Fibroblast of pulmonary artery (primary cell): ENCODE measurements around the gene EPB42.

Experiments used
- DNase-seq: peaks from one replicate; pipeline ENCODE4 v3.0.0-alpha.2; 2010; ENCODE audit warnings: low read depth
- H3K4me3 ChIP-seq: replicated peaks from 2 replicates; pipeline ENCODE4 v1.5.1; 2011; ENCODE audit warnings: low read depth, mild to moderate bottlenecking, control low read depth, low read length, moderate library complexity
- TF ChIP-seq, protein P1 (sequence below): IDR thresholded peaks from 2 replicates; pipeline ENCODE4 v1.5.1; 2011; ENCODE audit warnings: mild to moderate bottlenecking, control low read depth, low read length, inconsistent platforms; ENCODE audit errors: missing control alignments

Gene EPB42

DNA sequence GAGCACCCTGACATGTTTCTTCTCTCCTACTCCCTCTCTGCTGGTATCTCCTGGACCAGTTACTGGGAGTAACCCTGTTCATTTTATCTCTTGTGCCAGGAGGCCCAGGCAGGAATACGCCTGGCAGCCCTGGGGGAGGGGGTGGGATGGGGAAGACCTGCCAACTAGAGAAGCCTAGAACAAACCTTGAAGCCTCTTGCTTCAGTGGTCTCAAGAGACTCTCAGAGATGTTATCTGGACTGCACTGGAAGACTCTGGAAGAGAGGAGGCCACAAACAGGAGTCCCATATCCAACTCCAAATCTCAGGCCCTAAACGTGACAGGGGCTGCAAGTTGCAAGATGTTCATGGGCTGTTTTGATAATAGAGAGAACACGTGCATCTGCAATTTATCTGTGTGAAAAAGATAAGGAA is at the start of gene EPB42:
Gene EPB42 (minus strand): TSS at position 28 of the 413 bp plus-strand sequence. CDS start 193 bp downstream, outside the sequence.
- no peak within 1 kb of the TSS for H3K4me3 ChIP-seq
- DNase-seq, result no peak
- TF ChIP-seq, protein P1, sequence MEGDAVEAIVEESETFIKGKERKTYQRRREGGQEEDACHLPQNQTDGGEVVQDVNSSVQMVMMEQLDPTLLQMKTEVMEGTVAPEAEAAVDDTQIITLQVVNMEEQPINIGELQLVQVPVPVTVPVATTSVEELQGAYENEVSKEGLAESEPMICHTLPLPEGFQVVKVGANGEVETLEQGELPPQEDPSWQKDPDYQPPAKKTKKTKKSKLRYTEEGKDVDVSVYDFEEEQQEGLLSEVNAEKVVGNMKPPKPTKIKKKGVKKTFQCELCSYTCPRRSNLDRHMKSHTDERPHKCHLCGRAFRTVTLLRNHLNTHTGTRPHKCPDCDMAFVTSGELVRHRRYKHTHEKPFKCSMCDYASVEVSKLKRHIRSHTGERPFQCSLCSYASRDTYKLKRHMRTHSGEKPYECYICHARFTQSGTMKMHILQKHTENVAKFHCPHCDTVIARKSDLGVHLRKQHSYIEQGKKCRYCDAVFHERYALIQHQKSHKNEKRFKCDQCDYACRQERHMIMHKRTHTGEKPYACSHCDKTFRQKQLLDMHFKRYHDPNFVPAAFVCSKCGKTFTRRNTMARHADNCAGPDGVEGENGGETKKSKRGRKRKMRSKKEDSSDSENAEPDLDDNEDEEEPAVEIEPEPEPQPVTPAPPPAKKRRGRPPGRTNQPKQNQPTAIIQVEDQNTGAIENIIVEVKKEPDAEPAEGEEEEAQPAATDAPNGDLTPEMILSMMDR, result no peak

DNA sequence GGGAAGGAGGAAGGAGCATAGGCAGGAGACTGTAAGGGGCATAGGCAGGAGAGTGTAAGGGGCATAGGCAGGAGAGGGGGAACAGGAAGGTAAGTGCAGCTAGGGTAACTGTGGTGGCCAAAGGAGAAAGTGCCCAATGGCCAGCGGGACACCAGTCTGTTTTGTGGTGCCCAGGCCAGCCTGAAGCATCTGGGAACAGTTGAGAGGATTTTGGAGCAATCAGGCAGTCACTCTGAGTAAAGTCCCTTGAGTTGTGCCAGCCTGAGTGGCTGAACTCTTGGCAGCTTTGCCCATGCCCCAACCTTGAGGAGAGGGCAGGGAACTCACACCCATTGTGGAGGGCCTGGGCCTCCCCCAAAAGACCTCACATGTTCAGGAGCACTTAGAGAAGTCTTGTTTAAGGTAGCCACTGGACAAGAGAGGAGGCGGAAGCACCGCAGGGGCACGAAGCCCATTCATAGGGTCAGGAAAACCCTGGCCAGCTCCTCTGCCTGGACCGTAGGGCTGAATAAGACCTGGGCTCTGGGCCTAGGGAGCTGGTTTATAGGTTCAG is 49.4 kb upstream of the EPB42 start:
- no peak for DNase-seq
- no peak overlapping the region for H3K4me3 ChIP-seq
- TF ChIP-seq, protein P1, result no peak

DNA sequence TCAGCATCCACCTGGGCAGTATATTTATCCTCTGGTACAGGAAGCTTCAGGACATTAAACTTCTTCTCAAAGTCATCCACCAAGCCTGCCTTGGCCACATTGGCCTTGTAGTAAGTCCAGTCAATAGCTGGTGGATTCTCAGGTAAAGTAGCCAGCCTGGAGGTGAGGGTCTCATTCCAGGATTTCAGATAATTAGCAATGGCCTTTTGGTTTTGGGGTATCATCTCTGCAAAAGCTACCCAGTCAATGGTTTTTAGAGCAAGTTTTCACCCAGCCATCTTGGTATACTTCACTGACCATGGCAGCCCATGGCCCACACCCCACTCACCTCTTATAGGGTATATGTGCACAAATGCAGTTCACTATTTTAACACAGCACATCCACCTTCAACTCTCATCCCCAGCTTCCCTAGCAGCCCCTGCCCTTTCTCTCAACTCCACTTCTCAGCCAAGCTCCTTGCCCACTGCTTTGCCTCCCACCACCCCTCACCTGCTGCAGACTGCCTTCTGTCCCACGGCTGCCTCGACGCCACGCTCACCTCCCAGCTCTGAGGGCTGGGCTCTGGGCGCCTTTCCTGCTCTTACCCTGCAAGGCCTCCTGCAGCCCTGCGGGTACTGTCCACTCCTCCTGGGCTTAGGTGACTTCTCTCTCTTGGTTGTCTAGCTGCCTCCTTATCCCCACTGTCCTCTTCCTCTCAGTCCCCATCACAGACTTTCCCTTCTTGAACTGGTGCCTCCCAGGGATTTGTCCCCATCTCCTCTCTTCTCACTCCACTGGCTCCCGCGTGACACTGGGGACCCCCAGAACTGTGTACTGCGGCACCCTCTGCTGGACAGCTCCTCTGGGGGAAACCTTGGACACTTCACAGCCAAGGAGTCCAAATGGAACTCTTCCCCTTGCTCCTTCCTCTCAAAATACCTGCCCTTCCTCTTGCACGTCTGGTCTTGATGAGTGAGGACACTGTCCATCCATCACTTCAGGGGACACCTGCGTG is 47.6 kb upstream of the EPB42 start:
- no peak overlapping the region for H3K4me3 ChIP-seq
- DNase-seq, result no peak
- TF ChIP-seq, protein P1, result peak; percentile 25

DNA sequence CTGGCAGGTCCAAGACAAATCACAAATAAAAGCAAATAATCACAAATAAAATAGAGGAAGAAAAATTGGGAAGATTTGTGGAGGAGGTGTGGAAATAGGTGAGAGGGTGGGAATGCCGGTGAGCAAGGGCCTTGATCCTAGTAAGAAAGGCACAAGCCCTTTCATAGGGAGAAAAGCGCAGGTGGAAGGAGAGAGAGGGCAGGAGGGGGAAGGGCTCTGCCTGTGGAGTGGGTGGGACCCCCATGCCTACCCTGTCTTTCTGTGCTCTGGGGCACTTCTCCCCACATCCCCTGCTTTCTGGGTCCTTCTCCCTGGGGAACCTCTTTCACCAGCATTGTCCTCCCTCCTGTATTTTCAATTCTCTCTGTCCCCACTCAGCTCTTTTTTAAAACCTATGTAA is 46.6 kb upstream of the EPB42 start:
- TF ChIP-seq, protein P1, result no peak
- no peak overlapping the region for H3K4me3 ChIP-seq
- no peak for DNase-seq

DNA sequence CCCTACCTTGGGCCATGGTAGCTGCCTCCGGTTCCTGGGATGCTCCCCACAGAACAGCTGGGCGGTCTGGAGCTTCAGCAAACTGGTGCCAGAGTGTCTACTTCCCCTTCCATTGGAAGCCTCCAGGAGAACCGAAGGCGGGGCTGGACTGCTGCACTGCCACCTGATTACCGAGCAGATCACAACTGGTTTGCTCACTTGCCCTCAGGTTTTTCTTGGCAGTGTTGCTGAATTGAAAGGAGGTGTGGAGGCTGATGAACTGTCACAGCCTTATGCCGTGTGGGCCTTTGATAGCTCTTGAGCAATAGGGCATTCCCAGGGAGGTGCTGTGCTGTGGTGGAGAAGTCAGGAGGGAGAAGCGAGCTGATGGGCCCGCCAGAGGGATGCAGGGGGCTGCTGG is 46.0 kb upstream of the EPB42 start, which contains the start of gene TGM5:
Gene TGM5 (minus strand): TSS at position 95 of the 400 bp plus-strand sequence. CDS start 79 bp downstream, at position 16.
- TF ChIP-seq, protein P1, result no peak
- H3K4me3 ChIP-seq, result no peak within 1 kb of the TSS
- DNase-seq, result no peak

DNA sequence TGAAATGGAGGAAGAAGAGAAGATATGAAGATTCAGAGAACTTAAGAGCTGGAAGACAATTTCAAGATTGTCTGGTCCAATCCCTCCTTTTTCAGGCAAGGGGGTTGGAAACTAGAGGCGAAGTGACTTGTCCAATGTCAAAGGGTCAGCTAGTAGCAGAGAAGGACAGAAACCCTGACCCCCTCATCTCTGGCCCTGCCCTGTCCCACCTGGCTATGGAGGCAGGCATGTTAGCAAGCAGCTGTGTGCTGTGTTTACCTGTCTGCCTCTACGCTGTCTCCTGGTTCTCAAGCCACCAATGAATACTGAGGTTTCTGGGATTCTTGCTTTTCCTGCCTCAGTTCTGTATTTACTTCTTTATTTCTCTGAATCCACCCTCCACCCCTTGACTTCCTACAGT is 45.6 kb upstream of the EPB42 start:
- no peak overlapping the region for H3K4me3 ChIP-seq
- DNase-seq, result no peak
- TF ChIP-seq, protein P1, result no peak
